Thyroid gland (tissue), 4 donors: Measurements from ENCODE around the gene ZFHX3. TPM values are rescaled to one million over a fixed set of nuclear protein-coding genes. Genes with fewer than 3 reads are reported as not detected.

Experiments
- DNase-seq, 2 donors: peaks; one replicate each; pipeline ENCODE4 v3.0.0-alpha.2; 2019
- H3K27ac ChIP-seq, 3 donors: fragments of 200-600 bp; sonication (generic); 1 replicate in 2 of 3; 2 replicates in 1 of 3; pipeline ENCODE4 v1.5.1; 2016 to 2019; ENCODE audit warnings: mild to moderate bottlenecking in 1 of 3, moderate library complexity in 1 of 3
- H3K27me3 ChIP-seq: fragments of 200-600 bp; sonication (generic); one replicate; pipeline ENCODE4 v1.5.1; 2019
- H3K36me3 ChIP-seq, 2 donors: fragments of 200-600 bp; sonication (generic); one replicate each; pipeline ENCODE4 v1.5.1; 2016 to 2019
- H3K4me1 ChIP-seq, 2 donors: fragments of 200-600 bp; sonication (generic); one replicate each; pipeline ENCODE4 v1.5.1; 2017 to 2019
- H3K4me3 ChIP-seq, 3 donors: fragments of 200-600 bp; sonication (generic); replicated peaks in 1 of 3; 1 replicate in 2 of 3; 2 replicates in 1 of 3; pipeline ENCODE4 v1.5.1; 2016; ENCODE audit warnings: mild to moderate bottlenecking in 1 of 3
- H3K9me3 ChIP-seq: fragments of 200-600 bp; sonication (generic); one replicate; pipeline ENCODE4 v1.5.1; 2017
- POLR2A ChIP-seq, 2 donors: fragments of 450-650 bp; IDR thresholded peaks; one replicate each; pipeline ENCODE4 v1.6.1; 2017; ENCODE audit warnings: antibody characterized with exemption in 2 of 2, mild to moderate bottlenecking in 2 of 2, moderate library complexity in 1 of 2
- whole genome bisulfite sequencing, 2 donors: methylation state at CpG; one replicate each; pipeline ENCODE4 v1.1.5; 2017; 5-methylcytosine and 5-hydroxymethylcytosine counted together
- intact Hi-C: fragments of 100-400 bp; cut with DNase I; formaldehyde crosslinking; loops from one replicate; pipeline ENCODE4 v1.15.1; 2023
- total RNA-seq, 4 donors: library from RNA; depleted of rRNA; stranded (reverse); fragments of >200 nt; gene quantifications; one replicate each; pipeline ENCODE4 v1.2.3, GENCODE V29; 2016
- TF ChIP-seq, protein P1 (sequence below), 6 experiments: fragments of 200-600 bp in 3 of 6; fragments of 450-650 bp in 3 of 6; sonication (generic) in 3 of 6; IDR thresholded peaks; one replicate each; pipeline ENCODE4 v1.5.1; 2016 to 2019; ENCODE audit warnings: antibody characterized with exemption in 6 of 6, mild to moderate bottlenecking in 2 of 6, inconsistent platforms in 1 of 6, moderate library complexity in 1 of 6

The ZFHX3 gene
- total RNA-seq, 4 donors from 2014 or later: 27.4 to 92.9 (median 45.5) TPM

DNA sequence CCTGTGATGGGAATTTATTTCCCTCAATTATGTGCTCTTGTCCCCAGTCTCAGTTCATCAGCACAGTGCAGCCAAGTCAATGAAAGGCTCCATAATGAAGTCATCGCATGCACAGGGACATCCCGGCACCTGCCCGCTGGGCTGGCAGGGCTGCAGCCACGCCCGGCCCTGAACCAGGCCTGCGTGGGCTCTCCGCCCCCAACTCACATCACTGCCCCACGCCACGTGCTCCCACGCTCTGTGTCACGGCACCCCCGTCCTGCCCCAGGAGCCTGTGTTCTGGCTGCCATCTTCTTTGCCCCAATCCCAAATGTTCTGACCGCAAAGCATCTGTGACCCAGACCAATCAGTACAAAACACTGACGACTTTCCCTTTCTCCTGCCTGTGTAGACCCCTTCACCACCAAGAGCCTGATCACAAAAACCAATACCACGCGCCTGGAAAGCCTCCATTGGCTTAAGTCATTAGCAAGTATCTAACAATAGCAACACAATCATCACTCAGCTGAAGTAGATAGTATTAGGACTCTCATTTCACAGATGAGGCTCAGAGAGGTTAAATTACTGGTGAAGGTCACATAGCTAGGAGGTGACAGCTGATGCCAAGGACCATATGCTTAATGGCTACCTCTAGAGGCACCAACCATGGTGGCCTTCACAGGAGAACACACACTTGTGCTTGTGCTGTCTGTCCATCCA is 202.5 kb downstream of the ZFHX3 start:
- no peak overlapping the region for H3K27ac ChIP-seq
- 96 to 98% methylated on average over 16 of the region's 16 CpGs for WGBS, 2 donors
- no peaks in the 10 kb centered on the region for H3K27me3 ChIP-seq
- intact Hi-C loops: no loop called here
- no peak for TF ChIP-seq POLR2A (IDR thresholded peaks at IDR 0.05)
- H3K9me3 ChIP-seq: no peaks in the 10 kb centered on the region
- no peak overlapping the region for H3K4me3 ChIP-seq
- no peak for DNase-seq
- H3K36me3 ChIP-seq: no peaks in the 10 kb centered on the region
- H3K4me1 ChIP-seq: peaks cover 37 to 60% of the 10 kb centered on the region in 2 donors

DNA sequence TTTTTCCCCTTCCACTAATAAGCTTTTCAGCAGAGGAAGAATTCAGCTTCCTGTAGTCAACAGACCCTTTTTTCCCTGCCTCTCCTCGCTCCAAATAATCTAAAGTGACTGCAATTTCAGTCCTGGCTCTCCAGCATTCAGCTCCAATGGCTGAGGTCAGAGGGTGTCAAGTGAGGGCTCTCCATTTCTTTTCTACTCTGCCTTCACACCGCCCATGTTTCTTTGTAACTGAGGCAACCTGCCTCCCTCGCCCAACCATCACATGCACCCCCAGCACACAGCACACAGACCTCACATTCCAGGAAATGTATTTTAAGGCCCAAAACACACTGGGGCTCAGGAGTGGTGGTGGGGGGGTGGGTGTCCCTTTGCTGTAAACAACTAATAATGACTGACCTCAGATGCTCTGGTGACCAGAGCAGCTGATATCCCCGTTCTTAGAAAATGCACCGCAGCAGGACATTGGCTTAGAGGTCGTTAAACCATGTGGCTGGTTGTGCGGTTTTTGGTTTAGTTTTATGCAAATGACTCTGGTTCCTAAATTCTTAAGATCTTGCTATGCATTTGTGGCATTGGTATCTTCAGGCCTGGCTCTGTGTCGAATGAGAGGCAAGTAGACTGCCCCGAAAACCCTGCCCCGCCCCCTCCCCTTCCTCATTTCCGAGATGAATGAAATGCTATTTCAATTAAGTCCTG is 203.6 kb downstream of the ZFHX3 start:
- WGBS, 2 donors: 69 to 86% methylated on average over 9 to 11 of the region's 11 CpGs

DNA sequence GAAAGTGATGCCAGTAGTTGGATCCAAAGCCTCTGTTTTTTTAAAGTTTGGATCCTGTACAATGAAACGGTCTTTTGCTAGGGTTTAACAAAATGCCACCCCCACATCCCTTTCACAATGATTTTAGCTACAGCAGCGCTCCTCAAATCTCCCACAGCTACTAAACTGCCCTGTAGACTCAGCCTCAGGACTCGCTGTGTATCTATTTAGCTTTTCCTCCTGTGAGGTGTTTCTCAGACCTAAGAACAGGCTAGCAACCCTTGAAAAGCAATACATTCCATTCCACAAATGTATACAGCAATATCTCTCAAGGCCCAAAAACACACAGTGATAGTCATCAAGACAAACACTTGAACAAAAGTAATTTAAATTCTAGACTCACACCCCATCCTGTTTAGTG is 206.4 kb downstream of the ZFHX3 start:
- peak overlapping the region in 1 of 3 donors; percentile 46 for H3K27ac ChIP-seq

More for the DNA sequence above, 203.6 kb downstream of the ZFHX3 start:
- Histone ChIP-seq H3K4me1 (peaks cover 31 to 58% of the 10 kb centered on the region in 2 donors), H3K4me3 (no peak overlapping the region), H3K36me3 (no peaks in the 10 kb centered on the region), H3K27me3 (no peaks in the 10 kb centered on the region), H3K27ac (no peak overlapping the region), H3K9me3 (no peaks in the 10 kb centered on the region)
- intact Hi-C loops: no loop called here
- TF ChIP-seq, protein P1, sequence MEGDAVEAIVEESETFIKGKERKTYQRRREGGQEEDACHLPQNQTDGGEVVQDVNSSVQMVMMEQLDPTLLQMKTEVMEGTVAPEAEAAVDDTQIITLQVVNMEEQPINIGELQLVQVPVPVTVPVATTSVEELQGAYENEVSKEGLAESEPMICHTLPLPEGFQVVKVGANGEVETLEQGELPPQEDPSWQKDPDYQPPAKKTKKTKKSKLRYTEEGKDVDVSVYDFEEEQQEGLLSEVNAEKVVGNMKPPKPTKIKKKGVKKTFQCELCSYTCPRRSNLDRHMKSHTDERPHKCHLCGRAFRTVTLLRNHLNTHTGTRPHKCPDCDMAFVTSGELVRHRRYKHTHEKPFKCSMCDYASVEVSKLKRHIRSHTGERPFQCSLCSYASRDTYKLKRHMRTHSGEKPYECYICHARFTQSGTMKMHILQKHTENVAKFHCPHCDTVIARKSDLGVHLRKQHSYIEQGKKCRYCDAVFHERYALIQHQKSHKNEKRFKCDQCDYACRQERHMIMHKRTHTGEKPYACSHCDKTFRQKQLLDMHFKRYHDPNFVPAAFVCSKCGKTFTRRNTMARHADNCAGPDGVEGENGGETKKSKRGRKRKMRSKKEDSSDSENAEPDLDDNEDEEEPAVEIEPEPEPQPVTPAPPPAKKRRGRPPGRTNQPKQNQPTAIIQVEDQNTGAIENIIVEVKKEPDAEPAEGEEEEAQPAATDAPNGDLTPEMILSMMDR (IDR thresholded peaks at IDR 0.05): no peak
- no peak for TF ChIP-seq POLR2A (IDR thresholded peaks at IDR 0.05)
- no peak for DNase-seq

DNA sequence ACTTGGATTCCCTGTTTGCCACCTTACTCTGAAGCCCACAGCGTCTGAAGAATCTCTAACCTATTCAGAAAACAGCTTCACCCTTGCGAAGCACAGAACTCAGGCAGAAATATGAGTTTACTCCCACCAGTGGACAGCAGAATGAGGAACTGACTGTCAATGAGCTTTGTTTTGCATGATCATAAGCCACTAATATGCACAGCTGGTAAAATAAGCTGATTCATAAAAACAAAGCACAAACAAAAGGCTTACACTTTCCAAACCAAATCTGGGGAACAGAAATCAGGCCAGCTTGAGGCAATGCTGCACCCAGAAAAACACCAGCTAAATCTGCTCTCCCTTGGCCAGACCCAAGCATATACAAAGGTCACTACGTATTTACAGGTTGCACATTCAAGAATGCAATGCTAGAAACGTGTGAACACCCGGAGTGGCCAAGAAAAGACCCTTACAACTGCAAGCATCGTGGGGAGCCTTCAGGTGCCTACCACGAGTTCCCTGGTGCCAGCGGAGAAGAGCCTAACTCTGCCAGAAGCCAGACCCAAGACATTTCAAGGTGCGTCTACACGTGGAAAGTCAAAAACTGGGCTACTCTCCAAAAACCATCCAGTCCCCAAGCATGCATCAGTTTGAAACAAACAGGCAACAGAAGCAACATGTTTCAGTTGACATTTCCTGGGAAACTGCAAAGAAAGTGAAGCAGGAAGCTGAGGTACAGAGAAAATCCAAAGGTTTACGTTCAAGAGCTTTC is 207.1 kb downstream of the ZFHX3 start:
- H3K9me3 ChIP-seq: no peaks in the 10 kb centered on the region
- H3K27ac ChIP-seq: peak overlapping the region in 1 of 3 donors; percentile 46
- 57 to 59% methylated on average over 11 of the region's 11 CpGs for WGBS, 2 donors
- intact Hi-C loops: no loop called here
- no peak for TF ChIP-seq POLR2A (IDR thresholded peaks at IDR 0.05)
- TF ChIP-seq, protein P1 (IDR thresholded peaks at IDR 0.05): no peak
- peak; percentile 45 to 52 for DNase-seq
- H3K4me3 ChIP-seq: no peak overlapping the region
- H3K4me1 ChIP-seq: peaks cover 9 to 32% of the 10 kb centered on the region in 2 donors
- H3K27me3 ChIP-seq: no peaks in the 10 kb centered on the region
- H3K36me3 ChIP-seq: no peaks in the 10 kb centered on the region

More for the DNA sequence above, 206.4 kb downstream of the ZFHX3 start:
- 62 to 65% methylated on average over 3 of the region's 3 CpGs for WGBS, 2 donors
- no peak for DNase-seq
- Histone ChIP-seq H3K36me3 (no peaks in the 10 kb centered on the region), H3K9me3 (no peaks in the 10 kb centered on the region), H3K4me1 (peaks cover 9 to 32% of the 10 kb centered on the region in 2 donors), H3K4me3 (no peak overlapping the region), H3K27me3 (no peaks in the 10 kb centered on the region)
- TF ChIP-seq, protein P1 (IDR thresholded peaks at IDR 0.05): no peak
- TF ChIP-seq POLR2A (IDR thresholded peaks at IDR 0.05): no peak
- intact Hi-C loops: no loop called here

DNA sequence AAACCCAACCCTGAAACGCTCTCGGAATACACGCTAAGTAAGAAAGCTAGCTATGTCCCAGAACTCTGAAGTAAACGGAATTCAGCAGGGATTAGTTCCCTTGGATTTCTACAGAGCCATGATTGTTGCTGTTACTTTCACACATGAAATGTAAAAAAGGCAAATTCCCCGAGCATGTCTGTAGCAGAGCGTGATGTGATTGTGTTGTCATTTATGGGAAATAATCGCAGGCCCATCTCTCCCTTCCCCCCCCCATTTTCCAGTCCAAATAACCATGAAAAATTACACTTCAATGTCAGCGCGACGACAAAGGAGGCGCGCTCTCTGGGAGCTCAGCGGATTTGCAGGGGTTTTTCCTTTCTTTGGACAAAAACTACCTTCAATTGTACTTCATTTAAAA is 209.0 kb downstream of the ZFHX3 start:
- Histone ChIP-seq H3K27me3 (no peaks in the 10 kb centered on the region), H3K9me3 (no peaks in the 10 kb centered on the region), H3K4me3 (no peak overlapping the region), H3K4me1 (peaks cover 9 to 22% of the 10 kb centered on the region in 2 donors), H3K27ac (no peak overlapping the region), H3K36me3 (no peaks in the 10 kb centered on the region)
- 95 to 98% methylated on average over 13 of the region's 13 CpGs for WGBS, 2 donors
- no peak for TF ChIP-seq POLR2A (IDR thresholded peaks at IDR 0.05)
- TF ChIP-seq, protein P1 (IDR thresholded peaks at IDR 0.05): no peak
- intact Hi-C loops: loop anchor here (10.0 kb wide), 2 partner anchors 326 to 356 kb away; no protein-coding TSS in a partner anchor
- DNase-seq: no peak
